IPS-18c (cell line): ENCODE measurements around the gene AP2S1.
"Not testable (repeated sequence)": the region's sequence is repeated elsewhere in the genome, so short reads cannot be mapped to it uniquely, and the experiment has no call there.

ENCODE experiments used
- H3K4me3 ChIP-seq: 2 replicates; pipeline ENCODE4 v1.7.0; 2013; ENCODE audit warnings: low read depth, mild to moderate bottlenecking, low read length, moderate library complexity; ENCODE audit not compliant: insufficient read depth
- H3K9me3 ChIP-seq: one replicate; pipeline ENCODE4 v1.6.1; 2013; ENCODE audit warnings: mild to moderate bottlenecking, low read length, moderate library complexity; ENCODE audit not compliant: control insufficient read depth, insufficient read depth

AP2S1 gene

GRCh38 chr19:46850228-46851203 lies at the start of gene AP2S1:
Gene AP2S1 (minus strand): TSS chr19:46850846. CDS start chr19:46850766, 80 bp downstream.
- Histone ChIP-seq H3K9me3 (no peaks in the 10 kb centered on the region), H3K4me3 (peak within 1 kb of the TSS; percentile 88)

- Histone ChIP-seq H3K4me3 (no peak overlapping the region), H3K9me3 (no peaks in the 10 kb centered on the region)
Observed at GRCh38 chr19:46900341-46900740, 49.7 kb upstream of the AP2S1 start.

GRCh38 chr19:46898731-46899130 lies 48.1 kb upstream of the AP2S1 start:
- no peaks in the 10 kb centered on the region for H3K9me3 ChIP-seq
- no peak overlapping the region for H3K4me3 ChIP-seq

DNA sequence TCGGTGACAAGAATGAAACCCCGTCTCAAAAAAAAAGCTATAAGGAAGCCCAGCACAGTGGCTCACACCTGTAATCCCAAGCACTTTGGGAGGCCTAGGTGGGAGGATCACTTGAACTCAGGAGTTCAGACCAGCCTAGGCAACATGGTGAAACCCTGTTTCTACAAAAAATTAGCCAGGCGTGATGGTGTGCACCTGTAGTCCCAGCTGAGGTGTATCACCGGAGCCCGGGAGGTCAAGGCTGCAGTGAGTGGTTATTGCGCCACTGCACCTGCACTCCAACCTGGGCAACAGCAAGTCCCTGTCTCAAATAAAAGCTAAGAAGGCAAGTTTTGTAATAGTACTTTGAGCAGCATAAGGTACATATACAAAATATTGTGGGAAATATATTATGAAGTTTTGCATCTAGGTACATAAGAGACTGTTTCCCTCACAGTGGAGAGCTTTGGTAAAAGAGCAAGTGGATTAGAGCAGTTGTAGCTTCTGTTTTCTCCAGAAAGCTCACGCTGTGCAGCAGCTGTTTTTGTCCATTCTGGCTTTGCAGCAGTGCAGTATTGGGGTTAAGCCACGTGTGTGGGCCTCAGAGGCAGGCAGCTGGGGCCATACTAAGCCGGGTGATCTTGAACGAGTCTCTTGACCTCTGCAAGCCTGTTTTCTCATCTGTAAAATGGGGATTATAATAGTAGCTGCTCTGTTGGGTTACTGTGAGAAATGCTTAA lies 45.6 kb upstream of the AP2S1 start:
- H3K9me3 ChIP-seq, result no peaks in the 10 kb centered on the region
- no peak overlapping the region for H3K4me3 ChIP-seq

DNA sequence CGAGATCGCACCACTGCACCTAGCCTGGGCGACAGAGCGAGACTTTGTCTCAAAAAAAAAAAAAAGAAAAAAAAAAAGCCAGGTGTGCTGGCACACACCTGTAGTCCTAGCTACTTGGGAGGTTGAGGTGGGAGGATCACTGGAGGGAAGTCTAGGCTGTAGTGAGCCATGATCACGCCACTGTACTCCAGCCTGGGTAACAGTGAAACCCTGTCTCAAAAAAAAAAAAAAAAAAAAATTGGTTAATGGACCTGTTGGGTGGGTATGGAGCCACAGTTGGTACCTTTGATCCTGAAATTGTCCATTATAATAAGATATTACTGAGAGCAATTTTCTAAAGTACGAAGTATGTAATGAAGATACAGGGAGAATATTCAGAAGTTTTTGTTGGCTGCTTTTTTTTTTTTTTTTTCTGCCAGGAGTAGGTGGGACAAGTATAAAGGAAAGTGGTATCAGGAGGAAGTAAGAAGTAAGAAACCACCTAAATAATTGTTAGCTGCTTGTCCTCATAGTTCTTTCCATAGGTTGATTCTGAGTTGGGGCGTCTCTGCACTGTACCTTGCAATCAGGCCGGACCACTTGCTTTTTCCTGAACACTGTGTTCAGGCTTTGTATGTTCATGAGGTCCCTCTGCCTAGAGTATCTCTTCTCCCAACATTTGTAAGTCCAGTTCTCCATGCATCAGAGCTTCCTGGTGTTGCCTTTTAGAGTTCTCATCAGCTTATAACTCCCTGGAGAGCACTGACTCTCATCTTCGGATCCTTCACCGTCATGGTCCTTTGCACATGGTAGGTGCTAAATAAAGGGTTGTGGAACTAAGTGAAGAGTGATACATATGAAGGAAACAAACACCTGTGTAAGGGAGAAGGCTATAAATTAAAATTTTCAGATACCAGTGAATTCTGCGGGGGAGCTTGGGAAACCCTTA lies 41.9 kb upstream of the AP2S1 start:
- Histone ChIP-seq H3K9me3 (no peaks in the 10 kb centered on the region), H3K4me3 (no peak overlapping the region)

DNA sequence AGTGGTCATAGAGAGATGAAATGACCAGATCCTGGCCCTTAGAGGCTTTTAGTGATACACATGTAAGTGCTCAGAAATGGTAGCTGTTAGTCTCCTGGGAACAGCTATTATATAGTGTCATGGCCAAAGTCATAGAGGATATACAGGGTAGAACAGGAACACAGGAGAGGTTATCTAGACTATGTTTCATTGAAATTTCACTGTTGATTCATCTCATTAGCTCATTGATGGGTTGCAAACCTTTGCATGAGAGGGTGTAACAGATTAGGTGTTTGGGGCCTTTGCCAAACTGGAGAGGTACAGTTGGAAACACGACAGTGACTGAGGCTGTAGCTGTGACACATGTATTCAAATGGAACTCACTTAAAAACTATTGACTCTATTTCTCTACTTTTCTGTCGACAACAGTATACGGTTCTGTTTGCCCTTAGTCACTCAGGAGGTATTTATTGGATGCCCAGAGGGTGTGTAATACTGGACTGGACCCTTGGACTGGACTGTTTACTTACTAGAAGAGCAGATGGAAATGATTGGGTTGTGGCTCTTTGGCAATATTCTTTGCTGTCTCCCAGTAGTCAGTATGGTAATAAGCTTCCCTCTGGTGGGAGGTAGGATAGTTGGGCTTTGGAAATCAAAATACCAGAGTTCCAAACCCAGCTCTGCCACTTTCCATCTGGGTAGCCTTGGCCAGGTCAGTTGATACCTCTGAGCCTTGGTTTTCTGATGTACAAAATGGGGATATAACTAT lies 40.0 kb upstream of the AP2S1 start:
- Histone ChIP-seq H3K9me3 (no peaks in the 10 kb centered on the region), H3K4me3 (no peak overlapping the region)

GRCh38 chr19:46887240-46887782 lies 36.7 kb upstream of the AP2S1 start:
- H3K4me3 ChIP-seq, result no peak overlapping the region

GRCh38 chr19:46886546-46887239 lies 36.0 kb upstream of the AP2S1 start:
- H3K4me3 ChIP-seq, result no peak overlapping the region
- no peaks in the 10 kb centered on the region for H3K9me3 ChIP-seq

More at GRCh38 chr19:46887240-46887782, 36.7 kb upstream of the AP2S1 start:
- H3K9me3 ChIP-seq, result no peaks in the 10 kb centered on the region

DNA sequence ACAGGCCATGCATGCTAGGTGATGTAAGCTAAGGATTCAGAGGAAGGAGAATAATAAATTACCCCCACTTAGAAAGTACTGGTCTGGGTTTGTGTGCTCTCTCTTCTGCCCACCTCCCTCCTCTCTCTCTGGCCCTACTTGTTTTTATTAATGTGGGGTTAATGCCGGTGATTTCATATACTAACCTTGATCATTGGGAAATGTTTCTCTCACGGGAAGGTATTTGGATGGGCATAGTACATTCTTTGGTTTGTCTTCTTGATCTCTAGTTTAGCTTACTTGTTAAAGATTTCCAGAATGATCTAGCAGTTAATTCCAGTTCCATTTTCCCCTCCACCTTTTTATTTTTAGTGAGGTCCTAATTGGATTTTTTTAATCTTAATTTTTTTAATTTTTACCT lies 34.8 kb upstream of the AP2S1 start:
- Histone ChIP-seq H3K4me3 (no peak overlapping the region), H3K9me3 (no peaks in the 10 kb centered on the region)

DNA sequence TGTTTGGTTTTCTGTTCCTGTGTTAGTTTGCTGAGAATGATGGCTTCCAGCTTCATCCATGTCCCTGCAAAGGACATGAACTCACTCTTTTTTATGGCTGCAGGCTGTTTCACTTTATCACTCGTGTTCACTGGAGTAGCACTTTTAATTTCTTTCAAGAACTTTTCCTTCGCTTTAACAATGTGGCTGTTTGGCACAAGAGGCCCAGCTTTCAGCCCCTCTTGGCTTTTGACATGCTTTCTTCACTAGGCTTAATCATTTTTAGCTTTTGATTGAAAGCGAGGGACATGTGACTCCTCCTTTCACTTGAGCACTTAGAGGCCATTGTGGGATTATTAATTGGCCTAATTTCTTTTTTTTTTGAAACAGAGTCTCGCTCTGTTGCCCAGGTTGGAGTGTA lies 32.1 kb upstream of the AP2S1 start:
- not testable (repeated sequence) for H3K9me3 ChIP-seq, H3K4me3 ChIP-seq

GRCh38 chr19:46882034-46882433 lies 31.4 kb upstream of the AP2S1 start:
- Histone ChIP-seq H3K4me3 (no peak overlapping the region), H3K9me3 (no peaks in the 10 kb centered on the region)

DNA sequence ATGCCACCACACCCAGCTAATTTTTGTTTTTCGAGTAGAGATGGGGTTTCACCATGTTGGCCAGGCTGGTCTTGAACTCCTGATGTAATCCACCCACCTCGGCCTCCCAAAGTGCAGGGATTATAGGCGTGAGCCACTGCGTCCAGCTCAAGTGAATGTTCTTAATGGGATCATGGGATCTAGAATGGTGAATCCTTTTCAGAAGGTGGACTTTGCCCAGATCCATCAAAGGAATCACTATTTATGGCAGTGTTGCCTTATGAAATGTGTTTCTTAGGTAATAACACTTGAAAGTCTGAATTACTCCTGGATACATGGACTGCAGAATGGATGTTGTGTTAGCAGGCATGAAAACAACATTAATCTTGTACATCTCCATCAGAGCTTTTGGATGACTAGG lies 30.4 kb upstream of the AP2S1 start:
- no peaks in the 10 kb centered on the region for H3K9me3 ChIP-seq
- H3K4me3 ChIP-seq, result no peak overlapping the region

GRCh38 chr19:46880431-46880830 lies 29.8 kb upstream of the AP2S1 start:
- Histone ChIP-seq H3K9me3 (no peaks in the 10 kb centered on the region), H3K4me3 (no peak overlapping the region)

- no peak overlapping the region for H3K4me3 ChIP-seq
- H3K9me3 ChIP-seq, result no peaks in the 10 kb centered on the region
Observed at GRCh38 chr19:46878613-46879375, 28.1 kb upstream of the AP2S1 start.

- no peaks in the 10 kb centered on the region for H3K9me3 ChIP-seq
- no peak overlapping the region for H3K4me3 ChIP-seq
Observed at GRCh38 chr19:46875657-46876056, 25.0 kb upstream of the AP2S1 start.
